Activated T-helper 1 cell treated with Interleukin-2 at 50 U/mL for 16 hours (primary cell): ENCODE results near the gene ANKS1A.

Experiments
- DNase-seq: peaks from one replicate; pipeline ENCODE4 v3.0.0-alpha.2; 2020; ENCODE audit warnings: low read depth

Gene ANKS1A

GRCh38 chr6:35054106-35054742 is 165.2 kb downstream of the ANKS1A start:
- DNase-seq, result no peak

GRCh38 chr6:35054743-35055130 is 165.7 kb downstream of the ANKS1A start:
- DNase-seq, result no peak

- no peak for DNase-seq
These were observed 166.8 kb downstream of the ANKS1A start for GRCh38 chr6:35055891-35056290.

GRCh38 chr6:35056952-35057351 is 167.9 kb downstream of the ANKS1A start:
- DNase-seq, result no peak

GRCh38 chr6:35057449-35058357 is 168.6 kb downstream of the ANKS1A start:
- DNase-seq, result no peak

- no peak for DNase-seq
These were observed 169.3 kb downstream of the ANKS1A start for GRCh38 chr6:35058358-35058675.

GRCh38 chr6:35058865-35059522 is 169.9 kb downstream of the ANKS1A start:
- DNase-seq, result no peak

GRCh38 chr6:35059596-35060345 is 170.7 kb downstream of the ANKS1A start:
- DNase-seq, result no peak

GRCh38 chr6:35061102-35061615 is 172.1 kb downstream of the ANKS1A start:
- DNase-seq, result no peak

- DNase-seq, result no peak
These were observed 172.8 kb downstream of the ANKS1A start for GRCh38 chr6:35061651-35062410.

GRCh38 chr6:35062676-35063574 is 173.9 kb downstream of the ANKS1A start:
- no peak for DNase-seq

GRCh38 chr6:35063701-35064280 is 174.7 kb downstream of the ANKS1A start:
- DNase-seq, result no peak

- DNase-seq, result no peak
These were observed 175.2 kb downstream of the ANKS1A start for GRCh38 chr6:35064290-35064689.

- no peak for DNase-seq
These were observed 175.8 kb downstream of the ANKS1A start for GRCh38 chr6:35064757-35065440.

GRCh38 chr6:35065441-35065800 is 176.4 kb downstream of the ANKS1A start:
- DNase-seq, result no peak

GRCh38 chr6:35065870-35066269 is 176.8 kb downstream of the ANKS1A start:
- no peak for DNase-seq

- no peak for DNase-seq
These were observed 178.2 kb downstream of the ANKS1A start for GRCh38 chr6:35067234-35067633.

GRCh38 chr6:35068206-35068605 is 179.2 kb downstream of the ANKS1A start:
- DNase-seq, result no peak

GRCh38 chr6:35068644-35069043 is 179.6 kb downstream of the ANKS1A start:
- no peak for DNase-seq
